Measurements from ENCODE around the gene PRSS53. TPM values are rescaled to one million over a fixed set of nuclear protein-coding genes. Genes with fewer than 3 reads are reported as not detected.

Gene PRSS53
- total and polyA plus RNA-seq, 4 donors, result 0.51 to 14.5 (median 3.0) TPM

DNA sequence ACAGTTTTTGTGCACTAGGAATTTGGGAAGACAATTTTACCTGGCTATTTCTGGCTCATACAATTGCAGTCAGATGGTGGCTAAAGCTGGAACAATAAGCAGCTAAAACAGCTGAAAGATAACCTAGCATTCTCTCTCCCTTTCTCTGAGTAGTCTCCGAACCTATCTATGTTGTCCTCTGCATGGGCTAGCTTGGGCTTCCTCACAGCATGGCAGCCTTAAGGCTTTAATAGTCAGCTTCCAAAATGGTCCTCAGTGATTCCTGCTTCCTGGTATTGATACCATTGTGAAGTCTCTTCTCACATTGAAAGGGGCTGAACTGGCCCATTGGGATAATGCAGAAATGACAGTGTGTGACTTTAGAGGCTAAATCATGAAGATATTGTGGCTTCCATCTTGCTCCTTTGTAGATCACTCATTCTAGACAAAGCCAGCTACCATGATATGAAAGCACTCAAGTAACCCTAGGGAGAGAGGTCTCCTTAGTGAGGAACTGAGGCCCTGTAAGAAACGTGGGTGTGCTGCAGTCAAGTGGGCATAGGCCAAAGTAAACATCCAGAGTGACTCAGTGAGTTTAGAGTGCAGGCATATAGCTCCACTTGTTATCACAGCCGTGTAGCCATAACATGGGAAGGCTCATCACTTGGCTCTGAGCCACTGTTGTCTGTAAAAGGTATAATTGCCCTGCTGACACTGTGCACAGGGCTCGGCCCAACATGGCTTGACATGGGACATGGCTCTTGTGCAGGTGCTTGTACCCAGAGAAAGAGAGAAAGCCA, 11.3 kb upstream of the PRSS53 start:
- no peaks in the 10 kb centered on the region for H3K27me3 ChIP-seq (ENCODE audit: control insufficient read depth in 4 of 4, insufficient read depth in 4 of 4, low read length in 3 of 4)
- WGBS, result 74% methylated on average over 4 of the region's 4 CpGs
- H3K9me3 ChIP-seq (ENCODE audit: control insufficient read depth in 4 of 4, low read length in 3 of 4), result peaks cover 0 to 3% (median 0%) of the 10 kb centered on the region in 4 donors
- no peaks in the 10 kb centered on the region for H3K36me3 ChIP-seq (ENCODE audit: control insufficient read depth in 4 of 4, insufficient read depth in 3 of 4, low read depth in 1 of 4, low read length in 3 of 4)
- no peak overlapping the region for H3K9ac ChIP-seq (ENCODE audit: low read depth in 1 of 2, low read length in 2 of 2)
- no peak overlapping the region for H3K4me3 ChIP-seq (ENCODE audit: low read depth in 1 of 3, low read length in 3 of 3)
- TF ChIP-seq RAD21 (IDR thresholded peaks at IDR 0.05) (no peak), HNF4G (IDR thresholded peaks at IDR 0.05) (no peak), NR2F2 (IDR thresholded peaks at IDR 0.05) (no peak), GABPA (IDR thresholded peaks at IDR 0.05 in 1 of 2, conservative IDR thresholded peaks at IDR 0.05 in 1 of 2) (no peak), FOXA2 (IDR thresholded peaks at IDR 0.05) (no peak), FOXA1 (IDR thresholded peaks at IDR 0.05) (no peak), HNF4A (conservative IDR thresholded peaks at IDR 0.05) (no peak), JUND (IDR thresholded peaks at IDR 0.05) (no peak), SP1 (IDR thresholded peaks at IDR 0.05) (no peak), EGR1 (IDR thresholded peaks at IDR 0.05; ENCODE audit: low read depth in 2 of 2) (no peak), TAF1 (conservative IDR thresholded peaks at IDR 0.05) (no peak), YY1 (IDR thresholded peaks at IDR 0.05) (no peak), RXRA (IDR thresholded peaks at IDR 0.05) (no peak)
- TF ChIP-seq, protein P1, sequence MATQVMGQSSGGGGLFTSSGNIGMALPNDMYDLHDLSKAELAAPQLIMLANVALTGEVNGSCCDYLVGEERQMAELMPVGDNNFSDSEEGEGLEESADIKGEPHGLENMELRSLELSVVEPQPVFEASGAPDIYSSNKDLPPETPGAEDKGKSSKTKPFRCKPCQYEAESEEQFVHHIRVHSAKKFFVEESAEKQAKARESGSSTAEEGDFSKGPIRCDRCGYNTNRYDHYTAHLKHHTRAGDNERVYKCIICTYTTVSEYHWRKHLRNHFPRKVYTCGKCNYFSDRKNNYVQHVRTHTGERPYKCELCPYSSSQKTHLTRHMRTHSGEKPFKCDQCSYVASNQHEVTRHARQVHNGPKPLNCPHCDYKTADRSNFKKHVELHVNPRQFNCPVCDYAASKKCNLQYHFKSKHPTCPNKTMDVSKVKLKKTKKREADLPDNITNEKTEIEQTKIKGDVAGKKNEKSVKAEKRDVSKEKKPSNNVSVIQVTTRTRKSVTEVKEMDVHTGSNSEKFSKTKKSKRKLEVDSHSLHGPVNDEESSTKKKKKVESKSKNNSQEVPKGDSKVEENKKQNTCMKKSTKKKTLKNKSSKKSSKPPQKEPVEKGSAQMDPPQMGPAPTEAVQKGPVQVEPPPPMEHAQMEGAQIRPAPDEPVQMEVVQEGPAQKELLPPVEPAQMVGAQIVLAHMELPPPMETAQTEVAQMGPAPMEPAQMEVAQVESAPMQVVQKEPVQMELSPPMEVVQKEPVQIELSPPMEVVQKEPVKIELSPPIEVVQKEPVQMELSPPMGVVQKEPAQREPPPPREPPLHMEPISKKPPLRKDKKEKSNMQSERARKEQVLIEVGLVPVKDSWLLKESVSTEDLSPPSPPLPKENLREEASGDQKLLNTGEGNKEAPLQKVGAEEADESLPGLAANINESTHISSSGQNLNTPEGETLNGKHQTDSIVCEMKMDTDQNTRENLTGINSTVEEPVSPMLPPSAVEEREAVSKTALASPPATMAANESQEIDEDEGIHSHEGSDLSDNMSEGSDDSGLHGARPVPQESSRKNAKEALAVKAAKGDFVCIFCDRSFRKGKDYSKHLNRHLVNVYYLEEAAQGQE (IDR thresholded peaks at IDR 0.05), result no peak
- TF ChIP-seq, protein P2, sequence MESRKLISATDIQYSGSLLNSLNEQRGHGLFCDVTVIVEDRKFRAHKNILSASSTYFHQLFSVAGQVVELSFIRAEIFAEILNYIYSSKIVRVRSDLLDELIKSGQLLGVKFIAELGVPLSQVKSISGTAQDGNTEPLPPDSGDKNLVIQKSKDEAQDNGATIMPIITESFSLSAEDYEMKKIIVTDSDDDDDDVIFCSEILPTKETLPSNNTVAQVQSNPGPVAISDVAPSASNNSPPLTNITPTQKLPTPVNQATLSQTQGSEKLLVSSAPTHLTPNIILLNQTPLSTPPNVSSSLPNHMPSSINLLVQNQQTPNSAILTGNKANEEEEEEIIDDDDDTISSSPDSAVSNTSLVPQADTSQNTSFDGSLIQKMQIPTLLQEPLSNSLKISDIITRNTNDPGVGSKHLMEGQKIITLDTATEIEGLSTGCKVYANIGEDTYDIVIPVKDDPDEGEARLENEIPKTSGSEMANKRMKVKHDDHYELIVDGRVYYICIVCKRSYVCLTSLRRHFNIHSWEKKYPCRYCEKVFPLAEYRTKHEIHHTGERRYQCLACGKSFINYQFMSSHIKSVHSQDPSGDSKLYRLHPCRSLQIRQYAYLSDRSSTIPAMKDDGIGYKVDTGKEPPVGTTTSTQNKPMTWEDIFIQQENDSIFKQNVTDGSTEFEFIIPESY (IDR thresholded peaks at IDR 0.05), result no peak
- TF ChIP-seq, protein P3, sequence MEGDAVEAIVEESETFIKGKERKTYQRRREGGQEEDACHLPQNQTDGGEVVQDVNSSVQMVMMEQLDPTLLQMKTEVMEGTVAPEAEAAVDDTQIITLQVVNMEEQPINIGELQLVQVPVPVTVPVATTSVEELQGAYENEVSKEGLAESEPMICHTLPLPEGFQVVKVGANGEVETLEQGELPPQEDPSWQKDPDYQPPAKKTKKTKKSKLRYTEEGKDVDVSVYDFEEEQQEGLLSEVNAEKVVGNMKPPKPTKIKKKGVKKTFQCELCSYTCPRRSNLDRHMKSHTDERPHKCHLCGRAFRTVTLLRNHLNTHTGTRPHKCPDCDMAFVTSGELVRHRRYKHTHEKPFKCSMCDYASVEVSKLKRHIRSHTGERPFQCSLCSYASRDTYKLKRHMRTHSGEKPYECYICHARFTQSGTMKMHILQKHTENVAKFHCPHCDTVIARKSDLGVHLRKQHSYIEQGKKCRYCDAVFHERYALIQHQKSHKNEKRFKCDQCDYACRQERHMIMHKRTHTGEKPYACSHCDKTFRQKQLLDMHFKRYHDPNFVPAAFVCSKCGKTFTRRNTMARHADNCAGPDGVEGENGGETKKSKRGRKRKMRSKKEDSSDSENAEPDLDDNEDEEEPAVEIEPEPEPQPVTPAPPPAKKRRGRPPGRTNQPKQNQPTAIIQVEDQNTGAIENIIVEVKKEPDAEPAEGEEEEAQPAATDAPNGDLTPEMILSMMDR (IDR thresholded peaks at IDR 0.05; ENCODE audit: low read depth, low read length, missing input control), result no peak
- TF ChIP-seq, protein P4, sequence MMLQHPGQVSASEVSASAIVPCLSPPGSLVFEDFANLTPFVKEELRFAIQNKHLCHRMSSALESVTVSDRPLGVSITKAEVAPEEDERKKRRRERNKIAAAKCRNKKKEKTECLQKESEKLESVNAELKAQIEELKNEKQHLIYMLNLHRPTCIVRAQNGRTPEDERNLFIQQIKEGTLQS (IDR thresholded peaks at IDR 0.05), result no peak
- TF ChIP-seq, protein P5, sequence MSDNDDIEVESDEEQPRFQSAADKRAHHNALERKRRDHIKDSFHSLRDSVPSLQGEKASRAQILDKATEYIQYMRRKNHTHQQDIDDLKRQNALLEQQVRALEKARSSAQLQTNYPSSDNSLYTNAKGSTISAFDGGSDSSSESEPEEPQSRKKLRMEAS (IDR thresholded peaks at IDR 0.05), result no peak
- no peak for DNase-seq (ENCODE audit: low spot score)
- no peak overlapping the region for H3K27ac ChIP-seq (ENCODE audit: low read depth in 1 of 2, low read length in 2 of 2)
- H3K4me1 ChIP-seq (ENCODE audit: control insufficient read depth in 4 of 4, insufficient read depth in 4 of 4, low read length in 3 of 4), result peaks cover 0 to 7% (median 3%) of the 10 kb centered on the region in 4 donors

All from liver (tissue), 9 donors.